NCI-H1092 treated with DMSO at 0.1 percent for 48 hours (cell line): ENCODE measurements around the gene RPL6.
"Not testable (repeated sequence)": the region's sequence is repeated elsewhere in the genome, so short reads cannot be mapped to it uniquely, and the experiment has no call there.

Experiments used
- DNase-seq: peaks from one replicate; lab custom pipeline; 2025; lab: John Stamatoyannopoulos, UW

Gene RPL6

DNA sequence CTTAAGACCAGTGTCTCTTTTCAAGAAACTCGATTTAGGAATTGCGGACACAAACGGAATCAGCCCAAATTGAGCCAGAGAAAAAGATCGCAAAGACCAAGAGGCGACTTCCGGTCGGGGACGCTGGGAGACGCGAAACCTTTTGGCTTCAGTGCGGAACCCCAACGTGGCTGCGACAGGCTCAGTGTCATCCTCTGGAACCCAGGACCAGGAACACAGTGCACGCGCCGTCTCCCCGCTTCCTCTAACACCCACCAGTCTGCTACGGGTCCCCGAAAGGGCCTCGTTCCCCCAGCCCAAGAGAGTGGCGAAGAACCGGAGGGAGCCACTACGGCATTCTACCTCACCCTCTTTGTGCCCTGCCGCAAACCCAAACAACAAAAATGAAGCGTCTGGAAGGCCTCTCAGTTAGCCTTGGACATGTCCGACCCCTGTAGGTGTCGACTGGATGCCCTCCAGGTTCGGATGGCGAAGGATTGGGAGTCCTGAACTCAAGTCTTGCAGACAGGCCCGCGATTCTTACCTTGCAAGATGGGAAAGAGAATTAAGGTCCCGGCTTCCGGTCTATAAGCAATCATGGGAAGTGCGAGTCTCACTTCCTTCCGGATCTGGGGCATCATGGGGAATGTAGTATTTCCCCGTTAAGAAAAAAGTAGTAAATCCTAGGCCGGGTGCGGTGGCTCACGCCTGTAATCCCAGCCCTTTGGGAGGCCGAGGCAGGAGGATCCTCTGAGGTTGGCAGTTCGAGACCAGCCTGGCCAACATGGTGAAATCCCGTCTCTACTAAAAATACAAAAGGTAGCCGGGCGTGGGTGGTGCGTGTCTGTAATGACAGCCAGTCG lies at the start of gene RPL6:
Gene RPL6, minus strand, starts transcription at position 542 of the 842 bp plus-strand sequence. CDS start 949 bp downstream, outside the sequence.
- peak; percentile 89 for DNase-seq

- DNase-seq: no peak
Observed at GRCh38 chr12:112458751-112459150, 49.3 kb upstream of the RPL6 start.

DNA sequence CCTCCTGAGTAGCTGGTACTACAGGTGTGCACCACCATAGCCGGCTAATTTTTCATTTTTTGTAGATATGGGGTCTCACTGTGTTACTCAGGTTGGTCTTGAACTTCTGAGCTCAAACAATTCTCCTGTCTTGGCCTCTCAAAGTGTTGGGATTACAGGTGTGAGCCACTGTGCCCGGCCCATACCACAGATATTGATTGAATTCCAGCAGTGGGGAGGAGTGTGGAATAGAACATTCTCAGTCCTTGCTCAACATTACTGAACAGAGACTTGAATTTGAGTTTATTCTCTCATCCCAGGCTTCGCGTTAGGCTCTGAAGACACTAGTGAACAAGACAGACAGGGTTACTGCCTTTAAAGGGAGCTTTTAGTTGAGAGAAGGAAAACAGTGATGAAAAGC lies 48.9 kb upstream of the RPL6 start:
- no peak for DNase-seq

DNA sequence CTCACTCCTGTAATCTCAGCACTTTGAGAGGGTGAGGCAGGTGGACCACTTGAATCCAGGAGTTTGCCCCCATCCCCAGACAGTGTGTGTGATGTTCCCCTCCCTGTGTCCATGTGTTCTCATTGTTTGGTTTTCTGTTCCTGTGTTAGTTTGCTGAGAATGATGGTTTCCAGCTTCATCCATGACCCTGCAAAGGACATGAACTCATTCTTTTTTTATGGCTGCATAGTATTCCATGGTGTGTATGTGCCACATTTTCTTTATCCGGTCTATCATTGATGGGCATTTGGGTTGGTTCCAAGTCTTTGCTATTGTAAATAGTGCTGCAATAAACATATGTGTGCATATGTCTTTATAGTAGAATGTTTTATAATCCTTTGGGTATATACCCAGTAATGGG lies 47.7 kb upstream of the RPL6 start:
- DNase-seq: not testable (repeated sequence)

DNA sequence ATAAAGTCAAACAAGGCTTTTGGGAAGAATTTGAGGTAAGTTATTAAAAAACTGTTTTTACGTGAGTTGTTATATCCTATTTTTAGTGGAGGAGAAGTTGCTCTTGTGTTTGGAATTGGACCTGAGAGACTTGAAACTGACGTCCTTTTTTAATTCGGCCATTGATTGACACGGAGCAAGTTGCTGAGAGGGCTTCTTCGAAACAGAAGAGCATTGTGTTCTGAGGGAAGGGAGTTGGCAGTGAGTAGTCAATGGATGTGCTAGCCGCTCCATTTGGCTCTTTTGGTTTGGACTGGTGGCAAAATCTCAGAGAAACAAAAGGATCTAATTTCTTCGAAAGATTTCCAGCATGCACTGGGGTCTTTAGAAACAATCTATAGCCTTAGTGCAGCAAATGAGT lies 46.6 kb upstream of the RPL6 start:
- no peak for DNase-seq

GRCh38 chr12:112450725-112451124 lies 41.3 kb upstream of the RPL6 start:
- DNase-seq: no peak

DNA sequence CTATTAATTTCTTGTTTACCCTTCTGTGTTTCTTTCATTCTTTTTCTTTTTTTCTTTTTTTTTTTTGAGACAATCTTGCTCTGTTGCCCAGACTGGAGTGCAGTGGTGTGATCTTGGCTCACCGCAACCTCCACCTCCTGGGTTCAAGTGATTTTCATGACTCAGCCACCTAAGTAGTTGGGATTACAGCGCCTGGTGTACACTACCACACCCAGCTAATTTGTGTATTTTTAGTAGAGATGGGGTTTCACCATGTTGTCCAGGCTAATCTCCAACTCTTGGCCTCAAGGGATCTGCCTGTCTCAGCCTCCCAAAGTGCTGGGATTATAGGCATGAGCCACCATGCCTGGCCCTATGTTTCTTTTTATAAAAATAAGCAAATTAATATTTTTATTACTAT lies 38.8 kb upstream of the RPL6 start:
- not testable (repeated sequence) for DNase-seq

- no peak for DNase-seq
Observed at GRCh38 chr12:112447106-112447505, 37.7 kb upstream of the RPL6 start.

DNA sequence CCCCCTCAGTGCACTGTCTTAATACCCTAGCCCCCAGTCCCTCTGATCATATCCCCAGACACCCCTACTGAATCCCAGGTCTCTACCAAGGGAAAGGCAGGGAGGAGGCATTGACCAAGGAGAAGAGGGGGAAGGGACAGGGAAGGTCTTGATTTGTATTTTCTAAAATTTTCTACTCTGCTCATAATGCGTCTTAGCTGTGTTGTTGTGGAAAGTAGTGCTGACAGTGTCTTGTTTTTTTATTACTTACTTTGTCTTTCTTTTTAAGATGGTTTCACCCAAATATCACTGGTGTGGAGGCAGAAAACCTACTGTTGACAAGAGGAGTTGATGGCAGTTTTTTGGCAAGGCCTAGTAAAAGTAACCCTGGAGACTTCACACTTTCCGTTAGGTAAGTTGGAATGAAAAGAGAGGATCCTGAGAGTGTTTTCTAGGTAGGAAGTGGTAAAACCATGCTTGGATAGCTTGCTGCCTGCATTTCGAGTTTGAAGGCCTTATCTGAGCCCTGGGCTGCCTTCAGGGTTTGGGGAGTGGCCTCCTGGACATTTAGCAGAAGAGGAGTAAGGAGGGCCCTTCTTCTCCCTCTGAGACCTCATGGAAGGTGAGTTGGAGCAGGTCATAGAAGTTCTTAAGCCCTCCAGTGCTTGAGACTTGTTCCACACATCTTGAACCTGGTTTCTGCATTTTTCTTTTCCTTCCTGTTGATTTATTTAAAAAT lies 36.8 kb upstream of the RPL6 start:
- no peak for DNase-seq

DNA sequence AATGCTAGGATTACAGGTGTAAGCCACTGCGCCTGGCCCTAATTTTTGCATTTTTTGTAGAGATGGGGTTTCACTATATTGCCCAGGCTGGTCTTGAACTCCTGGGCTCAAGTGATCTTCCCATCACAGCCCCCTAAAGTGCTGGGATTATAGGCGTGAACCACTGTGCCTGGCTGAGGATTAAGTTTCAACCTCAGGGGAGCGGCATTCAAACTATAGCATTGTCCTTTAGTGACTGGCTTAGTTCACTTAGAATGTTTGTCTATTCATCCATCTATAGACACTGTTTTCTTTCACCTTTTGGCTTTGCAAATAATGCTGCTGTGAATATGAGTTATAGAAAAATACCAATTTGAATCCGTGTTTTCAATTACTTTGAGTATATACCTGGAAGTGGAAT lies 34.5 kb upstream of the RPL6 start:
- no peak for DNase-seq

DNA sequence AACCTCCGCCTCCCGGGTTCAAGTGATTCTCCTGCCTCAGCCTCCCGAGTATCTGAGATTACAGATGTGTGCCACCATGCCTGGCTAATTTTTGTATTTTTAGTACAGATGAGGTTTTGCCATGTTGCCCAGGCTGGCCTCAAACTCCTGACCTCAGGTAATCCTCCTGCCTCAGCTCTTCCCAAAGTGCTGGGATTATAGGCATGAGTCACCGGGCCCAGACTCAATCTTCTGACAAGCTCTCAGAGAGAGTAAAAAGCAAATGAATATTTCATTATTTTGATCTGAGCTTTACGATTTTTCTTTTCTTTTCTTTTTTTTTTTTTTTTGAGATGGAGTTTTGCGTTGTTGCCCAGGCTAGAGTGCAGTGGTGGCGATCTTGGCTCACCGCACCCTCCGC lies 31.2 kb upstream of the RPL6 start:
- DNase-seq: not testable (repeated sequence)

GRCh38 chr12:112439769-112440168 lies 30.4 kb upstream of the RPL6 start:
- DNase-seq: no peak

- DNase-seq: not testable (repeated sequence)
Observed at GRCh38 chr12:112438645-112439044, 29.2 kb upstream of the RPL6 start.

DNA sequence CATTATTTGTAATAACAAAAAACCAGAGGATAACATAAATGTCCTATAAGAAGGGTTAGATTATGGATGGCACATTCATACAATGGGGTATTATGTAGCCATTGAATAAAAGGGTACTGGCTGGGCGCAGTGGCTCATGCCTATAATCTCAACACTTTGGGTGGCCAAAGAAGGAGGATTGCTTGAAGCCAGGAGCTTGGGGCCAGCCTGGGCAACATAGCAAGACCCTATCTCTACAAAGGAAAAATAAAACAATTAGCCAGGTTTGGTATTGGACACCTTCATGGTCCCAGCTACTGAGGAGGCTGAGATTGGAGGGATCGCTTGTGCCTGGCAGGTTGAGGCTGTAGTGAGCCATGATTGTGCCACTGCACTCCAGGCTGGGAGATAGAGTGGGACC lies 24.1 kb upstream of the RPL6 start:
- no peak for DNase-seq

DNA sequence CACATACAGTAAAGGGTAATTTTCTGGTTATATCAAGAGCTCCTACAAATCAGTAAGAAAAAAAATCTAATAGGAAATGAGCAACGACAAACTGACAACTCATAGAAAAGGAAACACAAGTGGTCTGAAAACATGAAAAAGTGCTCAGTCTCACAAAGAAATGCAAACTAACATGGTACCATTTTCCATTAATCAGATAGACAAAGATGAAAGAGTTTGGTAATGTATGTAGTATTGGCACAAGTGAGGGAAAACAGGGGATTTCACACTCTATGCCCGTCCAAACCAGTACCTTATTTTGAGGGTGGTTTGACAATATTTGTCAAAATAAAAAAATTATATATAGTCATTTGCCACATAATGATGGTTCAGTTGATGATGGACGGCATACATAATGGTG lies 22.6 kb upstream of the RPL6 start:
- no peak for DNase-seq

DNA sequence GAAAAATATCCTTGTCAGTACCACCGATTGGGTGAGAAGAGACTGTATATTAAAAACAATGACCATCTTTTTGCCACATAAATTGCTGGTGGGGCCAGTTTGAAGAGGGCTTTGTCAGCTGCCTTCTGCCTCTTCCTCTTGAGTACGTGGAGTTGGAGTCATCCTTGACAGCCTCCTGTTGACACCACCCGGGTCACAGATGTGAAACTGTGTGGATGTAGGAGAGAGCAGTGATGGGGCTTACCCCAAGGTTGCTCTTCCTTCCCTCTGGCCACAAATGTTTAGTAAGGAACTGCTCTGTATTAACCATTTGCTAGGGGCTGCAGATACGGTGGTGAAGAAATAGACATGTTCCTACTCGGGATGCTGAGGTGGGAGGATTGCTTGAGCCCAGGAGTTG lies 21.5 kb upstream of the RPL6 start:
- DNase-seq: no peak

DNA sequence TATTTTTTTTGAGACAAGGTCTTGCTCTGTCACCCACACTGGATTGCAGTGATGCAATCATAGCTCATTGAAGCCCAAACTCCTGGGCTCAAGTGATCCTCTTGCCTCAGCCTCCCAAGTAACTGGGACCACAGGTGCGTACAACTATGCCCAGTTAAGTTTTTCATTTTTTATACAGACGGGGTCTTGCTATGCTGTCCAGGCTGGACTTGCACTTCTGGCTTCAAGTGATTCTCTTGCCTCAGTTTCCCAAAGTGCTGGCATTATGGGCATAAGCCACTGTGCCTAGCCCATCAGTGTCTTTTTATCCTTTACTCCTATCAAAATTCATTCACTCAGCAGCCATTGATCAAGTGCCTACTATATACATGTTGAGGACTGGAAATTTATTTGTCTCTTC lies 18.4 kb upstream of the RPL6 start:
- no peak for DNase-seq

DNA sequence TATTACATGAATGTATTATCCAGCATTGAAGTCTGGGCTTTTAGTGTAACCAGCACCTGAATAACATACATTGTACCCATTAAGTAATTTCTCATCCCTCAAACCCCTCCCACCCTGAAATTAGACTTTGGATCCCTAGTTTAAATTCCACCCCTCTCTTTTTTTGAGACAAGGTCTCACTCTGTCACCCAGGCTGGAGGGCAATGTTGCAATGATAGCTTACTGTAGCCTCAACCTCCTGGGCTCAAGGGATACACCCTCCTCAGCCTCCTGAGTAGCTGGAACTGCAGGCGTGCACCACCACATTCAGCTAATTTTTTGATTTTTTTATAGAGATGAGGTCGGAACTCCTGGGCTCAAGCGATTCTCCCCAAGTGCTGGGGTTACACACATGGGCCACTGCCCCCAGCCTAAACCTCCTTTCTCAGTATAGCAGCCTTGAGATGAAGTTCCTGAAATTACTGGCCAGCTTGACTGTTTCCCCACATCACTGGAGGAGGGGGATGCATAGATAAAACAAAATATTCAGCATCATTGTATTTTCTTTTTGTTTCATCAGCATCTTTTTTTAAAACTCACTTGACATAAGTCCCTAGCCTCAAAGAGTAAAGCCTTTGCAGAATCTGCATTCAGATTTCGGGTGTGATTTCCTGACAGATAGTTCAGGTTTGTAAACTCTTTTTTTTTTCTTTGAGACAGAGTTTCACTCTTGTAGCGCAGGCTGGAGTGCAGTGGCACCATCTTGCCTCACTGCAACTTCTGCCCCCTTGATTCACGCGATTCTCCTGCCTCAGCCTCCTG lies 16.4 kb upstream of the RPL6 start:
- DNase-seq: no peak

DNA sequence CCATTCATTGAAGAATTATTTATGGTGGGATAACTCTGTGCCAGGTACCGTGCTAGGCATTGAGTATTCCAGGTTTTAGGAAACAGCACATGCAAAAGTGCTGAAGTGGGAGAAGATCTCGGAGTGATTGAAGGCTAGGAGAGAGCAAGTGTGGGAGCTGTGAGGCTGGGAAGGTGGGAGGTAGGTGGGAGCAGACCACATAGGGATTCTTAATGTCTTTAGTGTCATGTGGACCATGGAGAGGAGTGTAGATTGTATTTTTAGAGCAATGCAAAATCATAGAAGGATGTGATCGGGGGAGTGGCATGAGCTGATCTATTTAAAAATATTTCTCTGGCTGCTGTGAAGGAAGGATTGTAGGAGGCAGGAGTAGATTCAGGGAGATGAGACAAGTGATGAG lies 14.7 kb upstream of the RPL6 start:
- no peak for DNase-seq

DNA sequence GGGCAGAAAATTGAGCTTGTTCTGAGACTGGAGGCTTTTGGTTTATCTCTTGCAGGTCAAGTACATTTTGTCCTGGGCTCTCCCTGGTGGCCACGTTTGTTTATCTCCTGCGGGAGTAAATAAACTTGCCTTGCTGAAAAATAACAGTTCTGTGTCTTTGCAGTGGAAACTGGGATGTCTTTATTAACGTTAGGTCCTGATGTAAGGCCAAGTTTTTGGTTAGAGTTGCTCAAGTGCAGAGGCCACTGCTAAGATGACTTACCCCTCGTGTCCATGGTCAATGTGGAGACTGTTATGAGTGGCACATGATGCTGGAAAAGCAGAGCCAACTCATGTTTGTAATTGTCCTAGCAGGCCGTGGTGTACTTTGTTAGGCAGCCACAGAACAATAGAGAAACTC lies 13.1 kb upstream of the RPL6 start:
- DNase-seq: no peak

GRCh38 chr12:112421363-112421762 lies 12.0 kb upstream of the RPL6 start:
- no peak for DNase-seq

DNA sequence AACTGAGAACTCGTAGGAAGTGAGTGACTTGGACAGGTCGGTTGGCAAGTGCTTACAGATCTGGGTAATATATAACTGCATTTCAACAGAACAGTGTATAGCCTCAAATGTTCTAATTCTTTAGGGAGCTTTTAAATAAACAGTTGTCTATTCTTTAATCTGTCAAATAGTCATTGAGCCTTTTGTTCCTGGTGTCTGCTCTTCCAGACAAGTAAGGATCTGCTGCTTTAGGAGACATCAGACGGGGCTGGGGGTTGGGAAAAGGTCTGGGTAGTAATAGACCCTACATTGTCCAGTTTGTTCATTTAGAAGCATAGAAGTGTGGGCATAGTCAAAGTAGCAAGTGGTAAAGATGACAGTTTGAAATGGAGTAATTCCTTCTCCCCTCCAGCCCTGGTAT lies 11.3 kb upstream of the RPL6 start:
- no peak for DNase-seq
